ENCODE data around the gene NEK2.

NEK2 gene

DNA sequence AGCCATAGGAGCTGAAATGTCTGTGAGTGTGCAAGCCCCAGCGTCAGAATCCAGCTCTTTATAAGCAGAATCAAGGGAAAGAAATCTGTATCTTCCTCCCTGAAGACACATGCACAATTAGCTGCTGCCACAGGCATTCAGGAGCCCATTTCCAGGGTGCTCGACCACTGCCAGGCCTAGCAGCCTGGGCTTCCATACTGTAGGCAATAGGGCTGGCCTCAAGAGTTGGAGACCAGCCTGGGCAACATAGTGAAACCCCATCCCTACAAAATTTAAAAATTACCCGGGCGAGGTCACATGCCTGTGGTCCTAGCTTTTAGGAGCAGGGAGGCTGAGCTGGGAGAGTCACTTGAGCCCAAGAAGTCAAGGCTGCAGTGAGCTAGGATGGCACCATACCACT is 41.0 kb downstream of the NEK2 start:
- TF ChIP-seq SNAI2 (CRISPR knock-in tag; IDR thresholded peaks at IDR 0.05) (no peak), CREB5 (CRISPR knock-in tag; IDR thresholded peaks at IDR 0.05; ENCODE audit: low read depth) (no peak), ZC3H10 (CRISPR knock-in tag; IDR thresholded peaks at IDR 0.05) (no peak)
- no peak for ATAC-seq

GRCh38 chr1:211633524-211633846 is 41.9 kb downstream of the NEK2 start:
- TF ChIP-seq BACH2 (CRISPR knock-in tag; IDR thresholded peaks at IDR 0.05; ENCODE audit: borderline replicate concordance): no peak
- TF ChIP-seq ESRRG (CRISPR knock-in tag; IDR thresholded peaks at IDR 0.05): no peak
- no peak for TF ChIP-seq GLIS3 (CRISPR knock-in tag; IDR thresholded peaks at IDR 0.05)
- TF ChIP-seq TOX (CRISPR knock-in tag; IDR thresholded peaks at IDR 0.05; ENCODE audit: borderline replicate concordance): no peak
- TF ChIP-seq CSRNP3 (CRISPR knock-in tag; IDR thresholded peaks at IDR 0.05): no peak
- TF ChIP-seq CSDC2 (CRISPR knock-in tag; IDR thresholded peaks at IDR 0.05): no peak
- no peak for TF ChIP-seq CREB5 (CRISPR knock-in tag; IDR thresholded peaks at IDR 0.05; ENCODE audit: low read depth)
- TF ChIP-seq ZFP3 (CRISPR knock-in tag; IDR thresholded peaks at IDR 0.05): no peak
- TF ChIP-seq RARB (CRISPR knock-in tag; IDR thresholded peaks at IDR 0.05): no peak
- TF ChIP-seq ISL1 (CRISPR knock-in tag; IDR thresholded peaks at IDR 0.05): no peak
- TF ChIP-seq ZNF565 (CRISPR knock-in tag; conservative IDR thresholded peaks at IDR 0.05; ENCODE audit: low read depth): no peak
- TF ChIP-seq OSR1 (CRISPR knock-in tag; IDR thresholded peaks at IDR 0.05): no peak
- TF ChIP-seq, protein P1, sequence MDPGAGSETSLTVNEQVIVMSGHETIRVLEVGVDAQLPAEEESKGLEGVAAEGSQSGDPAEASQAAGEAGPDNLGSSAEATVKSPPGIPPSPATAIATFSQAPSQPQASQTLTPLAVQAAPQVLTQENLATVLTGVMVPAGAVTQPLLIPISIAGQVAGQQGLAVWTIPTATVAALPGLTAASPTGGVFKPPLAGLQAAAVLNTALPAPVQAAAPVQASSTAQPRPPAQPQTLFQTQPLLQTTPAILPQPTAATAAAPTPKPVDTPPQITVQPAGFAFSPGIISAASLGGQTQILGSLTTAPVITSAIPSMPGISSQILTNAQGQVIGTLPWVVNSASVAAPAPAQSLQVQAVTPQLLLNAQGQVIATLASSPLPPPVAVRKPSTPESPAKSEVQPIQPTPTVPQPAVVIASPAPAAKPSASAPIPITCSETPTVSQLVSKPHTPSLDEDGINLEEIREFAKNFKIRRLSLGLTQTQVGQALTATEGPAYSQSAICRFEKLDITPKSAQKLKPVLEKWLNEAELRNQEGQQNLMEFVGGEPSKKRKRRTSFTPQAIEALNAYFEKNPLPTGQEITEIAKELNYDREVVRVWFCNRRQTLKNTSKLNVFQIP (CRISPR knock-in tag; IDR thresholded peaks at IDR 0.05; ENCODE audit: borderline replicate concordance, low read depth): no peak
- TF ChIP-seq ZNF8 (CRISPR knock-in tag; IDR thresholded peaks at IDR 0.05): no peak
- no peak for ATAC-seq

GRCh38 chr1:211632808-211633523 is 42.5 kb downstream of the NEK2 start:
- ATAC-seq: peak; percentile 64
- TF ChIP-seq RARB (CRISPR knock-in tag; IDR thresholded peaks at IDR 0.05) (no peak), OSR1 (CRISPR knock-in tag; IDR thresholded peaks at IDR 0.05) (0 out of 2 replicates have a peak, but pooled peaks have one; percentile 41)

- ATAC-seq: no peak
- TF ChIP-seq TOX (CRISPR knock-in tag; IDR thresholded peaks at IDR 0.05; ENCODE audit: borderline replicate concordance) (no peak), ZC3H10 (CRISPR knock-in tag; IDR thresholded peaks at IDR 0.05) (no peak), BACH2 (CRISPR knock-in tag; IDR thresholded peaks at IDR 0.05; ENCODE audit: borderline replicate concordance) (no peak), ZNF70 (CRISPR knock-in tag; IDR thresholded peaks at IDR 0.05) (no peak), PPARA (CRISPR knock-in tag; IDR thresholded peaks at IDR 0.05; ENCODE audit: borderline replicate concordance) (no peak), SNAI2 (CRISPR knock-in tag; IDR thresholded peaks at IDR 0.05) (no peak), TSHZ2 (CRISPR knock-in tag; IDR thresholded peaks at IDR 0.05) (no peak), CREB5 (CRISPR knock-in tag; IDR thresholded peaks at IDR 0.05; ENCODE audit: low read depth) (no peak), CSDC2 (CRISPR knock-in tag; IDR thresholded peaks at IDR 0.05) (no peak)
- TF ChIP-seq, protein P1 (CRISPR knock-in tag; IDR thresholded peaks at IDR 0.05; ENCODE audit: borderline replicate concordance, low read depth): no peak
Measured at GRCh38 chr1:211632117-211632807, 43.2 kb downstream of the NEK2 start.

All from SK-N-SH treated with all-trans-retinoic acid at 6 μM for 48 hours (cell line).